Measurements from ENCODE around the gene SHF. TPM values are rescaled to one million over a fixed set of nuclear protein-coding genes. Genes with fewer than 3 reads are reported as not detected.

Gene SHF
- total RNA-seq, 1 experiment from 2014 or later: 7.3 TPM

GRCh38 chr15:45185903-45186770 is 1.6 kb downstream of the SHF start:
- TF ChIP-seq, protein P1, sequence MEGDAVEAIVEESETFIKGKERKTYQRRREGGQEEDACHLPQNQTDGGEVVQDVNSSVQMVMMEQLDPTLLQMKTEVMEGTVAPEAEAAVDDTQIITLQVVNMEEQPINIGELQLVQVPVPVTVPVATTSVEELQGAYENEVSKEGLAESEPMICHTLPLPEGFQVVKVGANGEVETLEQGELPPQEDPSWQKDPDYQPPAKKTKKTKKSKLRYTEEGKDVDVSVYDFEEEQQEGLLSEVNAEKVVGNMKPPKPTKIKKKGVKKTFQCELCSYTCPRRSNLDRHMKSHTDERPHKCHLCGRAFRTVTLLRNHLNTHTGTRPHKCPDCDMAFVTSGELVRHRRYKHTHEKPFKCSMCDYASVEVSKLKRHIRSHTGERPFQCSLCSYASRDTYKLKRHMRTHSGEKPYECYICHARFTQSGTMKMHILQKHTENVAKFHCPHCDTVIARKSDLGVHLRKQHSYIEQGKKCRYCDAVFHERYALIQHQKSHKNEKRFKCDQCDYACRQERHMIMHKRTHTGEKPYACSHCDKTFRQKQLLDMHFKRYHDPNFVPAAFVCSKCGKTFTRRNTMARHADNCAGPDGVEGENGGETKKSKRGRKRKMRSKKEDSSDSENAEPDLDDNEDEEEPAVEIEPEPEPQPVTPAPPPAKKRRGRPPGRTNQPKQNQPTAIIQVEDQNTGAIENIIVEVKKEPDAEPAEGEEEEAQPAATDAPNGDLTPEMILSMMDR (IDR thresholded peaks at IDR 0.05; ENCODE audit: unreplicated experiment): no peak
- peak overlapping the region; percentile 71 for H3K4me3 Mint-ChIP-seq (ENCODE audit: low read depth, unreplicated experiment)
- intact Hi-C loops (cut with micrococcal nuclease; ENCODE audit: unreplicated experiment): no loop called here
- CTCF ChIA-PET: interaction anchor here (1.2 kb wide), 1 partner anchor 12 kb away, joined by 5 read pairs; no protein-coding TSS in a partner anchor
- H3K9me3 Mint-ChIP-seq (ENCODE audit: low read depth, unreplicated experiment): no peaks in the 10 kb centered on the region
- peaks cover 17% of the 10 kb centered on the region for H3K36me3 Mint-ChIP-seq (ENCODE audit: insufficient read depth, unreplicated experiment)
- H3K27me3 Mint-ChIP-seq (ENCODE audit: unreplicated experiment): no peaks in the 10 kb centered on the region
- peaks cover 33% of the 10 kb centered on the region for H3K4me1 Mint-ChIP-seq (ENCODE audit: low read depth, unreplicated experiment)
- no peak for DNase-seq
- no TSS peak for BruUV-seq (replicated peaks)
- no peak overlapping the region for H3K27ac Mint-ChIP-seq (ENCODE audit: unreplicated experiment)

DNA sequence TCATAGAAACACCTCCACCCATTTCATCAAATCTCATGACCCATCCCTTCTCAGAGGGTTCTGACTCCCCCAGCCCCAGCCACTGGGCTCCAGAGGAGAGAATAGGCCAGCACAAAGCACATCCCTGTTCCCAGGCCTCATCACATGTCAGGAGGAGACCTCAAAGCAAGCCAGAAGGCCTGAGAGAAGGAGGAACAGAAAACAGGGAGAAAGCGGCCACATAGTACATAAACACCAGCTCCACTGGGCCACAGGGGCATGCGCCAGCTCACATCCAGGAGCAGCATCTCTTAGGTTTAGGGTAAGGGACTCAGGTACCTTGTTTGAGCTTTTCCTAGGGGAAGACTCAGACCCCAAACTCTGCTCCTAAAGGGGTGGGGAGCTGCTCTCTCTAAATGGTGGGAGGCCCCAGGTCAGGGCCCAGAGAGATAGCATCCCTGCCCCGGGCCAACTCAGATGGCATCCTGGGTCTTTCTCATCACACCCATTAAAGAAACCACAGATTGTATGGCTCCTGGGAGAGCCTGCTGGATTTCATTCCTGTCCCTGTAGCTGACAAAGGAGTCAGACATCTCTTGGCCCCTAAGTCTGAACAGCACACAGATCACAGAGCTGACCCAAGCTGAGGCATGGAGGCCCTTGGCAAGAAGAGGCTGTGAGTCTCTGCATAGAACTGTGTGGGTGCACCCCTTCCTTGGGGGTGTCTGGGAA is 2.5 kb downstream of the SHF start:
- peaks cover 17% of the 10 kb centered on the region for H3K36me3 Mint-ChIP-seq (ENCODE audit: insufficient read depth, unreplicated experiment)
- peaks cover 40% of the 10 kb centered on the region for H3K4me1 Mint-ChIP-seq (ENCODE audit: low read depth, unreplicated experiment)
- no peak overlapping the region for H3K4me3 Mint-ChIP-seq (ENCODE audit: low read depth, unreplicated experiment)
- BruUV-seq (replicated peaks): TSS peak; percentile 18
- intact Hi-C loops (cut with micrococcal nuclease; ENCODE audit: unreplicated experiment): no loop called here
- no peaks in the 10 kb centered on the region for H3K27me3 Mint-ChIP-seq (ENCODE audit: unreplicated experiment)
- no peak overlapping the region for H3K27ac Mint-ChIP-seq (ENCODE audit: unreplicated experiment)
- TF ChIP-seq, protein P1 (IDR thresholded peaks at IDR 0.05; ENCODE audit: unreplicated experiment): no peak
- H3K9me3 Mint-ChIP-seq (ENCODE audit: low read depth, unreplicated experiment): no peaks in the 10 kb centered on the region
- CTCF ChIA-PET: interaction anchor here (0.9 to 1.2 kb wide), 2 partner anchors 13 to 17 kb away, joined by 4 to 5 read pairs; no protein-coding TSS in a partner anchor
- no peak for DNase-seq

DNA sequence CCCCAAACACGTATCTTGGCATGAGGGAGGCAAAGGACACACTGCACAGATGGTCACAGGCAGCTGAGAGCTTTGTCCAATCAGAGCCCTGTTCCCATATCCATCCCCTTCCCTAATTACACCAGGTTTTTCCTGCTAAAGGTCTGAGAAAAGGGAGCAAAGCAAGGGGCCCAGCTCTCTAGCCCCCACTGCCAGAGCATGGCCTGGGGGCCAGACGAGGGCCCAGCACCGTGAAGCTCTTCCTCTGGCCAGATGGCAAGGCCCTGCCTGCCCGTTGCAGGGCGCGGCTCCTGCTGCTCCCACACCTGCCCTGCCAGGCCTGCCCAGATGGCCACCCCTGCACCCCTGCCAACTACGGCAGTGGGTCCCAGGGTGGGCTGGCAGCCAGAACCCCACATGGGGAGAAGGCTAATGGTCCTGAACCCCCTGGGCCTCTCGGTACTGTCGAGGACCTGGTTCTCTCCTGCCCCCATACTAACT is 3.2 kb downstream of the SHF start:
- peaks cover 47% of the 10 kb centered on the region for H3K4me1 Mint-ChIP-seq (ENCODE audit: low read depth, unreplicated experiment)

GRCh38 chr15:45183511-45183910 is 4.3 kb downstream of the SHF start:
- Mint-ChIP-seq H3K4me3 (ENCODE audit: low read depth, unreplicated experiment) (no peak overlapping the region), H3K27ac (ENCODE audit: unreplicated experiment) (no peak overlapping the region), H3K27me3 (ENCODE audit: unreplicated experiment) (no peaks in the 10 kb centered on the region), H3K9me3 (ENCODE audit: low read depth, unreplicated experiment) (no peaks in the 10 kb centered on the region), H3K36me3 (ENCODE audit: insufficient read depth, unreplicated experiment) (peaks cover 15% of the 10 kb centered on the region), H3K4me1 (ENCODE audit: low read depth, unreplicated experiment) (peaks cover 52% of the 10 kb centered on the region)
- TF ChIP-seq, protein P1 (IDR thresholded peaks at IDR 0.05; ENCODE audit: unreplicated experiment): no peak
- CTCF ChIA-PET: no interaction called here
- no TSS peak for BruUV-seq (replicated peaks)
- intact Hi-C loops (cut with micrococcal nuclease; ENCODE audit: unreplicated experiment): no loop called here
- DNase-seq: no peak

More for the DNA sequence above, 3.2 kb downstream of the SHF start:
- H3K27me3 Mint-ChIP-seq (ENCODE audit: unreplicated experiment): no peaks in the 10 kb centered on the region
- H3K36me3 Mint-ChIP-seq (ENCODE audit: insufficient read depth, unreplicated experiment): peaks cover 17% of the 10 kb centered on the region
- DNase-seq: no peak
- no TSS peak for BruUV-seq (replicated peaks)
- TF ChIP-seq, protein P1 (IDR thresholded peaks at IDR 0.05; ENCODE audit: unreplicated experiment): no peak
- H3K27ac Mint-ChIP-seq (ENCODE audit: unreplicated experiment): no peak overlapping the region
- H3K9me3 Mint-ChIP-seq (ENCODE audit: low read depth, unreplicated experiment): no peaks in the 10 kb centered on the region
- no peak overlapping the region for H3K4me3 Mint-ChIP-seq (ENCODE audit: low read depth, unreplicated experiment)
- intact Hi-C loops (cut with micrococcal nuclease; ENCODE audit: unreplicated experiment): no loop called here
- CTCF ChIA-PET: interaction anchor here (0.9 kb wide), 1 partner anchor 16 kb away, joined by 4 read pairs; no protein-coding TSS in a partner anchor
